Measurements from ENCODE around the gene SCN2B. TPM values are rescaled to one million over a fixed set of nuclear protein-coding genes. Genes with fewer than 3 reads are reported as not detected.
A peak's percentile ranks its signal among the peaks of the same experiment; 100 is the strongest.

The SCN2B gene
- total RNA-seq, 2 experiments from 2014 or later, result 0.06 to 0.10 TPM

GRCh38 chr11:118199135-118199534 lies 22.7 kb upstream of the SCN2B start:
- Histone ChIP-seq H3K4me3 (ENCODE audit: low read depth, low read length, poor library complexity, severe bottlenecking) (no peak overlapping the region), H2AFZ (ENCODE audit: low read length) (peak overlapping the region; percentile 73; the same call in 1 of the 2 replicates), H3K36me3 (ENCODE audit: insufficient read depth, low read length) (no peaks in the 10 kb centered on the region), H3K4me2 (ENCODE audit: low read length) (no peak overlapping the region), H4K20me1 (ENCODE audit: insufficient read depth, low read length) (no peaks in the 10 kb centered on the region), H3K9me3 (ENCODE audit: low read length) (no peaks in the 10 kb centered on the region), H3K27ac (ENCODE audit: low read depth, low read length, poor library complexity, severe bottlenecking) (no peak overlapping the region), H3K4me1 (ENCODE audit: insufficient read depth, low read length, poor library complexity, severe bottlenecking) (no peaks in the 10 kb centered on the region), H3K9me2 (ENCODE audit: insufficient read depth, low read length) (no peaks in the 10 kb centered on the region), H3K79me2 (ENCODE audit: insufficient read depth, low read depth, low read length) (no peaks in the 10 kb centered on the region)
- CTCF ChIA-PET (ENCODE audit: unreplicated experiment), result interaction anchor here (0.8 to 2.2 kb wide), 8 partner anchors 13 to 112 kb away, joined by 3 to 10 read pairs (median 5); no protein-coding TSS in a partner anchor
- DNase-seq (ENCODE audit: low spot score), result no peak
- intact Hi-C loops (cut with micrococcal nuclease; ENCODE audit: unreplicated experiment), result loop anchor here (2.0 to 10.0 kb wide), 3 partner anchors 58 to 366 kb away; partner anchors contain the start of gene IFT46
- no TSS peak for BruUV-seq (replicated peaks)
- TF ChIP-seq EZH2phosphoT487 (IDR thresholded peaks at IDR 0.05; ENCODE audit: borderline replicate concordance, low read depth, low read length) (no peak), CTCF (conservative IDR thresholded peaks at IDR 0.05; ENCODE audit: low read length) (no peak)
- POLR2A ChIA-PET, result interaction anchor here (0.6 to 2.1 kb wide), 14 partner anchors 9 to 1246 kb away, joined by 3 to 11 read pairs (median 3); partner anchors contain the start of gene UBE4A

- Histone ChIP-seq H2AFZ (ENCODE audit: low read length) (peak overlapping the region; percentile 73), H4K20me1 (ENCODE audit: insufficient read depth, low read length) (no peaks in the 10 kb centered on the region)
- POLR2A ChIA-PET, result interaction anchor here (0.6 to 2.1 kb wide), 16 partner anchors 10 to 1245 kb away, joined by 3 to 11 read pairs (median 3); partner anchors contain the start of genes ATP5MG and UBE4A
These were observed 21.9 kb upstream of the SCN2B start for GRCh38 chr11:118198370-118198769.

More at GRCh38 chr11:118198370-118198769, 21.9 kb upstream of the SCN2B start:
- Histone ChIP-seq H3K9me3 (ENCODE audit: low read length) (no peaks in the 10 kb centered on the region), H3K9me2 (ENCODE audit: insufficient read depth, low read length) (no peaks in the 10 kb centered on the region), H3K4me1 (ENCODE audit: insufficient read depth, low read length, poor library complexity, severe bottlenecking) (no peaks in the 10 kb centered on the region), H3K4me3 (ENCODE audit: low read depth, low read length, poor library complexity, severe bottlenecking) (peak overlapping the region; percentile 8), H3K79me2 (ENCODE audit: insufficient read depth, low read depth, low read length) (no peaks in the 10 kb centered on the region), H3K4me2 (ENCODE audit: low read length) (peak overlapping the region; percentile 42), H3K36me3 (ENCODE audit: insufficient read depth, low read length) (no peaks in the 10 kb centered on the region), H3K27ac (ENCODE audit: low read depth, low read length, poor library complexity, severe bottlenecking) (no peak overlapping the region)
- intact Hi-C loops (cut with micrococcal nuclease; ENCODE audit: unreplicated experiment), result loop anchor here (1.0 to 10.0 kb wide), 6 partner anchors 59 to 366 kb away; partner anchors contain the start of gene IFT46
- DNase-seq (ENCODE audit: low spot score), result peak; percentile 87
- BruUV-seq (replicated peaks), result no TSS peak
- peak; percentile 98 for TF ChIP-seq CTCF (conservative IDR thresholded peaks at IDR 0.05; ENCODE audit: low read length)
- no peak for TF ChIP-seq EZH2phosphoT487 (IDR thresholded peaks at IDR 0.05; ENCODE audit: borderline replicate concordance, low read depth, low read length)
- CTCF ChIA-PET (ENCODE audit: unreplicated experiment), result interaction anchor here (0.6 to 2.2 kb wide), 10 partner anchors 14 to 155 kb away, joined by 3 to 10 read pairs (median 5); no protein-coding TSS in a partner anchor
